Transverse colon (tissue), 4 donors: ENCODE results near the gene TFDP2.

Source experiments
- CTCF ChIP-seq, 5 experiments: fragments of 200-600 bp in 3 of 5; fragments of 450-650 bp in 2 of 5; sonication (generic) in 3 of 5; IDR thresholded peaks; 1 replicate in 2 of 5; 2 replicates in 3 of 5; pipeline ENCODE4 v1.5.1; 2016 to 2017; ENCODE audit warnings: antibody characterized with exemption in 5 of 5, inconsistent platforms in 3 of 5, mild to moderate bottlenecking in 2 of 5, moderate library complexity in 1 of 5
- EP300 ChIP-seq: sonication (generic); formaldehyde crosslinking; IDR thresholded peaks from one replicate; pipeline ENCODE4 v1.6.1; 2017; ENCODE audit warnings: antibody characterized with exemption, low read depth
- POLR2A ChIP-seq: fragments of 450-650 bp; IDR thresholded peaks from one replicate; pipeline ENCODE4 v1.6.1; 2016; ENCODE audit warnings: antibody characterized with exemption, mild to moderate bottlenecking, moderate library complexity
- POLR2AphosphoS5 ChIP-seq, 3 donors: sonication (generic); formaldehyde crosslinking; IDR thresholded peaks; one replicate each; pipeline ENCODE4 v1.6.1; 2016; ENCODE audit warnings: antibody characterized with exemption in 3 of 3

- TF ChIP-seq CTCF (IDR thresholded peaks at IDR 0.05) (no peak), POLR2A (no peak), EP300 (no peak), POLR2AphosphoS5 (IDR thresholded peaks at IDR 0.05) (no peak)
Observed at GRCh38 chr3:141963301-141963700, 186.0 kb downstream of the TFDP2 start.
